ENCODE results near the gene FSCN2. TPM values are rescaled to one million over a fixed set of nuclear protein-coding genes. Genes with fewer than 3 reads are reported as not detected.

FSCN2 gene
- total and polyA plus RNA-seq, 2 donors (not counting 3 experiments of a cell fraction or from before 2014, with no cell fraction given): 0.32 to 0.71 TPM

DNA sequence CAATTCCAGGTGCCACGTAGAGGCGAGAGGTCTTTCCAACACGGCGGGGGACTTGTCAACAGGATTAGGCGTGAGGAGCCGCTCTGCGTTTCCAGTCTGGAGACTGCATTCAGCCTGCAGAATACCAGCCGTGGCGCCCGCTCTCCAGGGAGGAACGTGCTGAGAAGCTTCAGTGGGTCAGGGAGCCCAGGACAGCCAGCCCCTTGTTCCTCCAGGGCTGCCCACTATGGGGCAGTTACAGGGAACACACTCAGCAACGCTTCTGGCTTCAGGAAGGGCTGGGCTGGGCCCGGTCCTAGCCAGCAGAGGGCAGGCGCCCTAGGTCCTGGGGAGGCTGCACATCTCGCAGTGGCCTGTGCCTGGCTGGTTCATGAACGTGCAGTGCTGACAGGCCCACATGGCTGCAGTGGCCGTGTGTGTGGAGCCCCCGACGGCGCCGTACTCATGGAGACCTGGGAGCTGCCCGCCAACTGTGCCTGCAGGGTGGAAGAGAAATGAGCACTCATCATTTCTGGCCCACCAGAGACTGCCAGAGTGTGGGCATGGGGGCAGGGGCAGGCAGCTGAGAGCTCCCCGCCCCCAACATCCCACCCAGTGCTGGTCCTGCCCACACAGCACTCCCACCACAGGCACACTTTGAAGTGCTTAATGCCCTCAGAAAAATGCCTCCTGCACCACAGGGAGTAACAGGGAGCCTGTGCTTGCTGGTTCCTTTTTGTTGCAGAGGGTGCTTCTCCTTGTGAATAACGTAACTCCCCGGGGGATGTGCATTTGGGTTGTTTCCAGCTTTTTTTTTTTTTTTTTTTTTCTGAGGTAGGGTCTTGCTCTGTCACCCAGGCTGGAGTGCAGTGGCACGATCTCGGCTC, 31.0 kb downstream of the FSCN2 start:
- H3K9me1 ChIP-seq (replicated peaks; ENCODE audit: control insufficient read depth, extremely low read depth, insufficient read depth, low read length): no peaks in the 10 kb centered on the region
- FAIRE-seq (no peak), DNase-seq (ENCODE audit: low read depth, low spot score) (no peak)
- no peak overlapping the region for H3K27ac ChIP-seq (ENCODE audit: insufficient read depth, low read depth, low read length)
- CTCF ChIA-PET: interaction anchor here (1.0 to 1.7 kb wide), 3 partner anchors 12 to 41 kb away, joined by 3 to 7 read pairs (median 6); no protein-coding TSS in a partner anchor
- H2AFZ ChIP-seq (ENCODE audit: low read depth, low read length): no peak overlapping the region
- no TSS peak for BruUV-seq (replicated peaks)
- POLR2A ChIA-PET: interaction anchor here (0.6 to 0.7 kb wide), 2 partner anchors 48 to 80 kb away, joined by 6 to 8 read pairs; no protein-coding TSS in a partner anchor
- intact Hi-C loops (cut with micrococcal nuclease) (loop anchor here (1.0 kb wide), 1 partner anchor 7 kb away; no protein-coding TSS in a partner anchor), dilution Hi-C loops (cut with MboI; ENCODE audit: extremely low pct_ligation_motif_present, low sequenced_read_pairs) (no loop called here)
- no peak overlapping the region for H3K4me2 ChIP-seq (ENCODE audit: insufficient read depth, low read length)
- peaks cover 0 to 33% of the 10 kb centered on the region in 2 experiments for H3K36me3 ChIP-seq (ENCODE audit: control insufficient read depth in 2 of 2, extremely low read depth in 1 of 2, insufficient read depth in 2 of 2, low read length in 2 of 2)
- peaks cover 5% of the 10 kb centered on the region for H3K79me2 ChIP-seq (ENCODE audit: control insufficient read depth, insufficient read depth, low read length)
- no peak overlapping the region for H3K4me3 ChIP-seq (replicated peaks in 1 of 3; ENCODE audit: insufficient read depth in 1 of 3, low read depth in 1 of 3, low read length in 3 of 3)
- no peaks in the 10 kb centered on the region for H3K9me3 ChIP-seq (replicated peaks; ENCODE audit: control insufficient read depth, insufficient read depth, low read length)
- H3K27me3 ChIP-seq (ENCODE audit: control insufficient read depth in 2 of 2, insufficient read depth in 2 of 2, low read length in 2 of 2): no peaks in the 10 kb centered on the region
- peaks cover 40% of the 10 kb centered on the region for H3K4me1 ChIP-seq (ENCODE audit: control insufficient read depth, extremely low read depth, insufficient read depth, low read length)
- H4K20me1 ChIP-seq (replicated peaks; ENCODE audit: control insufficient read depth, extremely low read depth, insufficient read depth, low read length): no peaks in the 10 kb centered on the region
- no peak overlapping the region for H3K9ac ChIP-seq (replicated peaks; ENCODE audit: extremely low read depth, insufficient read depth, low read length)
- TF ChIP-seq, protein P1, sequence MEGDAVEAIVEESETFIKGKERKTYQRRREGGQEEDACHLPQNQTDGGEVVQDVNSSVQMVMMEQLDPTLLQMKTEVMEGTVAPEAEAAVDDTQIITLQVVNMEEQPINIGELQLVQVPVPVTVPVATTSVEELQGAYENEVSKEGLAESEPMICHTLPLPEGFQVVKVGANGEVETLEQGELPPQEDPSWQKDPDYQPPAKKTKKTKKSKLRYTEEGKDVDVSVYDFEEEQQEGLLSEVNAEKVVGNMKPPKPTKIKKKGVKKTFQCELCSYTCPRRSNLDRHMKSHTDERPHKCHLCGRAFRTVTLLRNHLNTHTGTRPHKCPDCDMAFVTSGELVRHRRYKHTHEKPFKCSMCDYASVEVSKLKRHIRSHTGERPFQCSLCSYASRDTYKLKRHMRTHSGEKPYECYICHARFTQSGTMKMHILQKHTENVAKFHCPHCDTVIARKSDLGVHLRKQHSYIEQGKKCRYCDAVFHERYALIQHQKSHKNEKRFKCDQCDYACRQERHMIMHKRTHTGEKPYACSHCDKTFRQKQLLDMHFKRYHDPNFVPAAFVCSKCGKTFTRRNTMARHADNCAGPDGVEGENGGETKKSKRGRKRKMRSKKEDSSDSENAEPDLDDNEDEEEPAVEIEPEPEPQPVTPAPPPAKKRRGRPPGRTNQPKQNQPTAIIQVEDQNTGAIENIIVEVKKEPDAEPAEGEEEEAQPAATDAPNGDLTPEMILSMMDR (IDR thresholded peaks at IDR 0.05; ENCODE audit: extremely low read depth in 1 of 2, insufficient read depth in 1 of 2, low read depth in 1 of 2, low read length in 2 of 2): peak; percentile 49 to 70
- TF ChIP-seq MYC (IDR thresholded peaks at IDR 0.05; ENCODE audit: low read depth, low read length): no peak

DNA sequence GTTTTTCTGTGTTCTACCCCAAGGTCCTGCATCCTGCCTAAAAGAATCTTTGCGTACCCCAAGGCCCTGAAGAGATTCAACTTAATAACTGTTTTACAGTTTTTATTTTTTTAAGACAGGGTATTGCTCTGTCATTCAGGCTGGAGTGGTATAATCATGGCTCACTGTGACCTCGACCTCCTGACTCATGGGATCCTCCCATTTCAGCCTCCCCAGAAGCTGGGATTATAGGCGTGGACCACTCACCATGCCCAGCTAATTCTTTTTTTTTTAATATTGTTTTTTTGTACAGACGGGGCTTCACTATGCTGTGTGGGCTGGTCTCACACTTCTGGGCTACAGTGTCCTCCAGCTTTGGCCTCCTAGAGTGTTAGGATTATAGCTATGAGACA, 33.3 kb downstream of the FSCN2 start:
- Histone ChIP-seq H3K36me3 (ENCODE audit: control insufficient read depth in 2 of 2, extremely low read depth in 1 of 2, insufficient read depth in 2 of 2, low read length in 2 of 2) (peaks cover 7 to 32% of the 10 kb centered on the region in 2 experiments), H3K9me1 (replicated peaks; ENCODE audit: control insufficient read depth, extremely low read depth, insufficient read depth, low read length) (no peaks in the 10 kb centered on the region), H4K20me1 (replicated peaks; ENCODE audit: control insufficient read depth, extremely low read depth, insufficient read depth, low read length) (no peaks in the 10 kb centered on the region), H3K79me2 (ENCODE audit: control insufficient read depth, insufficient read depth, low read length) (peaks cover 18% of the 10 kb centered on the region), H3K27ac (ENCODE audit: insufficient read depth, low read depth, low read length) (peak overlapping the region; percentile 65), H3K4me2 (ENCODE audit: insufficient read depth, low read length) (peak overlapping the region; percentile 17), H3K9ac (replicated peaks; ENCODE audit: extremely low read depth, insufficient read depth, low read length) (peak overlapping the region; percentile 17), H2AFZ (ENCODE audit: low read depth, low read length) (no peak overlapping the region), H3K9me3 (replicated peaks; ENCODE audit: control insufficient read depth, insufficient read depth, low read length) (no peaks in the 10 kb centered on the region), H3K4me1 (ENCODE audit: control insufficient read depth, extremely low read depth, insufficient read depth, low read length) (peaks cover 54% of the 10 kb centered on the region), H3K4me3 (replicated peaks in 1 of 3; ENCODE audit: insufficient read depth in 1 of 3, low read depth in 1 of 3, low read length in 3 of 3) (no peak overlapping the region), H3K27me3 (ENCODE audit: control insufficient read depth in 2 of 2, insufficient read depth in 2 of 2, low read length in 2 of 2) (no peaks in the 10 kb centered on the region)
- peak; percentile 90 for FAIRE-seq
- TF ChIP-seq EZH2 (IDR thresholded peaks at IDR 0.05; ENCODE audit: borderline replicate concordance, low read depth, low read length, severe bottlenecking) (no peak), POLR2A (IDR thresholded peaks at IDR 0.05; ENCODE audit: low read depth, low read length) (no peak), GATA2 (IDR thresholded peaks at IDR 0.05; ENCODE audit: insufficient read depth, insufficient read length, low read depth, low read length) (no peak), FOS (IDR thresholded peaks at IDR 0.05; ENCODE audit: borderline replicate concordance, insufficient read depth, low read length) (peak; percentile 52)
- TF ChIP-seq, protein P2, sequence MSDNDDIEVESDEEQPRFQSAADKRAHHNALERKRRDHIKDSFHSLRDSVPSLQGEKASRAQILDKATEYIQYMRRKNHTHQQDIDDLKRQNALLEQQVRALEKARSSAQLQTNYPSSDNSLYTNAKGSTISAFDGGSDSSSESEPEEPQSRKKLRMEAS (IDR thresholded peaks at IDR 0.05; ENCODE audit: insufficient read depth, insufficient read length): no peak
- ChIA-PET POLR2A (interaction anchor here (2.0 kb wide), 1 partner anchor 9 kb away, joined by 6 read pairs; the partner anchor contains the start of gene FAAP100), CTCF (interaction anchor here (2.0 to 3.4 kb wide), 3 partner anchors 10 to 40 kb away, joined by 8 to 18 read pairs (median 8); partner anchors contain the start of gene FAAP100)
- intact Hi-C loops (cut with micrococcal nuclease): loop anchor here (1.0 kb wide), 1 partner anchor 8 kb away; no protein-coding TSS in a partner anchor
- DNase-seq (ENCODE audit: low read depth, low spot score): peak; percentile 47
- dilution Hi-C loops (cut with MboI; ENCODE audit: extremely low pct_ligation_motif_present, low sequenced_read_pairs): no loop called here
- BruUV-seq (replicated peaks): no TSS peak

Measured in endothelial cell of umbilical vein (primary cell).